Measurements from ENCODE around the gene NBAS.
"Not testable (repeated sequence)": the region's sequence is repeated elsewhere in the genome, so short reads cannot be mapped to it uniquely, and the experiment has no call there.

Gene NBAS

DNA sequence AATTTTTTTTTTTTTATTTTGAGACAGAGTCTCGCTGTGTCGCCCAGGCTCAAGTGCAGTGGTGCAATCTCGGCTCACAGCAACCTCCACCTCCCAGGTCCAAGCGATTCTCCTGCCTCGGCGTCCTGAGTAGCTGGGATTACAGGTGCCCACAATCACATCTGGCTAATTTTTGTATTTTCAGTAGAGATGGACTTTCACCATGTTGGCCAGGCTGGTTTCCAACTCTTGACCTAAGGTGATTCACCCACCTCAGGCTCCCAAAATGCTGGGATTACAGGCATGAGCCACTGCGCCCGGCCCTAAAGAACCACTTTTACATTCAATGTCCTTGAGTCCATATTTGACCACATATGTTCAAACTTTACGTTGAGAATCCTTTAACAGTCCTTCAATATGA lies 156.6 kb downstream of the NBAS start:
- DNase-seq = not testable (repeated sequence)

DNA sequence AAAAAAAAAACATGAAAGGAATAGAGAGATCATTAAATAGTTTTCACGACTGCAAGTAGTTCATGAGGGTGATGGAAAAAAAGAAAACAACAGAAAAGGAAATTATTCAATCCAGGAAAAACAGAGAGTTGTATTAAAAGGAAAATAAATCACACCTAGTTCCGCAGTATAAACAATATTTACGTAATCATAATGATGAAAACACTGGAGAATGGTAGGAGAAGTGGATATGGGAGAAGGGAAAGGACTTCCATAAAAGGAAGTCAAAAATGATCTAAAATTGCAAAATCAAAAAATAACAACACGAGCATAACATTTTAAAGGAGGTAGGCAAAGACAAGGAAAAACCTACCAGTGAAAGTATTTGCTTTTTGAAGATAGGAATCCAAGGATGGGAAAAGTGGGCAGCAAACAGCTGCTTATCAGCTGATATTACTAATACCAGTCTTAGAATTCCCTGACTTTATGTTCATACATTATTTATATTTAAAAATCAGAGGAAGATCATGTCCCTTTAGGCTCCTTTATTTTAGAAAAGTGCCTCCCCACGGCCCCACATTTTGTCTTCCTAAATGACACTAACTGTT lies 160.8 kb downstream of the NBAS start:
- no peak for DNase-seq

DNA sequence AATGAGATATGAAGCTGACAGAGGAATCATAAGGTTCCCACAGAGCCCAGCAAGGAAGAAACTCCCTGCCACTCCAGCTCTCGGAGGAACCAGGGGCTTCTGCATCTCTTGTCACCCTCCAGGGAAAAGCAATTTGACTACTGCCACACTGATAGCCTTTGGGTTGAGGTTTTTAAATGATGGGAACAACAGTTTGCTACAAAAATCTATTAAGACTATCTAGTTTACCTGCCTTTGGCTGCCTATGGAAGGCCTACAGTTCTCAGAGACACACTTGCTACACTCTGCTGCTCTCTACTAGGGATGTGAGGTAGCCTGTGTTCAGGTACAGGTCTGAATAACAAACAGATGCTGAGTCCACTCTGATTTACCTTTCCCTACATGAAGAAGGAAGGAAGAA lies 161.9 kb downstream of the NBAS start:
- DNase-seq = no peak

DNA sequence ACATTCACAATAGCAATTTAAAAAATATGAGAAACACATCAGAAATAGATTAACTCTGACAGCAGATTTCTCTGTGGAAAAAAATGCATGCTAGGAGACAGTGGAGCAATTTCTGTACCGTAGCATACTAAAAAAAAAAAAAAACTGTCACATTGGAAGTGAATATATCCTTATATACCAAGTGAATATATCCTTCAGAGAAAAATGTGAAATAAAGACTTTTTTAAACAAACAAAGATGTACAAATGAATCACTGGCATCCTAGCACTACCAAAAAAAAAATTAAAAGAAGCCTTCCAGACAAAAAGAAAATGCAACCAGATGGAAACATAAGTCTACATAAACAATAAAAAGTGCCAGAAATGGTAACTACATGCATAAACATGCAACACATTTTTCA lies 169.4 kb downstream of the NBAS start:
- no peak for DNase-seq

DNA sequence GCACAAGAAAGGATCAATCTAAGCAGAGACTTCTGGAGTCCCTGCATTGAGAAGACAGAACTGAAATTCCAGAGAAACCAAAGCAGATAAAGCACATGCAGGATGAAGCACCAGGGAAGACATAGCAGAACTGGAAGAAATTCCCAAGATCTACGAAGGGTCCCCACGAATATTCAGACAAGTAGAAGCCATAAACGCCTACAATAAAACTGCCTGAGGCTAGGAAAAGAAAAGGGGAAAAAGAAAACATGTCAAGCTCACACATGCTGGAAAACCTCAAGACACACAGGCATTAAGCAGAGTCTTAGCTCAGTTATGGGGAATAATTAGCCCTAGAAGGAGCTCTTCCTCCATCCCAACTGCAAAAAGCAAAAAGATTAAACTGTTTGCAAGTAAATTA lies 171.2 kb downstream of the NBAS start:
- DNase-seq = no peak

DNA sequence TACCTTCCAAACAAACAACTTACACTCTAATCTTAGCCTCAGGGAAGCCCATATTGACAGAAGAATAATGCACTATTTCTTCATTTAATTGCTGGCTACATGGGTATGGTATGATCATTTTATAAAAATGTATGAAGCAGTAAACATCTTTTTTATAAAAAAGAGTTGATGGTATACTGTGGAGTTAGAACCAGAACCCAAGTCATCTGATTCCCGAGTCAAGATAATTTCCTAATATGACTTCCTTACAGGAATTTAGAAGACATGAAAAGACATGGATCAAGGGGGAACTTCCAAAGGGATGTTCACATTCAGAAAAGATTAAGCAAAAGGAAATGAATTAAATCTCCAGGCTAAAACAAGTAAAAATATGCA lies 171.8 kb downstream of the NBAS start:
- DNase-seq = no peak

DNA sequence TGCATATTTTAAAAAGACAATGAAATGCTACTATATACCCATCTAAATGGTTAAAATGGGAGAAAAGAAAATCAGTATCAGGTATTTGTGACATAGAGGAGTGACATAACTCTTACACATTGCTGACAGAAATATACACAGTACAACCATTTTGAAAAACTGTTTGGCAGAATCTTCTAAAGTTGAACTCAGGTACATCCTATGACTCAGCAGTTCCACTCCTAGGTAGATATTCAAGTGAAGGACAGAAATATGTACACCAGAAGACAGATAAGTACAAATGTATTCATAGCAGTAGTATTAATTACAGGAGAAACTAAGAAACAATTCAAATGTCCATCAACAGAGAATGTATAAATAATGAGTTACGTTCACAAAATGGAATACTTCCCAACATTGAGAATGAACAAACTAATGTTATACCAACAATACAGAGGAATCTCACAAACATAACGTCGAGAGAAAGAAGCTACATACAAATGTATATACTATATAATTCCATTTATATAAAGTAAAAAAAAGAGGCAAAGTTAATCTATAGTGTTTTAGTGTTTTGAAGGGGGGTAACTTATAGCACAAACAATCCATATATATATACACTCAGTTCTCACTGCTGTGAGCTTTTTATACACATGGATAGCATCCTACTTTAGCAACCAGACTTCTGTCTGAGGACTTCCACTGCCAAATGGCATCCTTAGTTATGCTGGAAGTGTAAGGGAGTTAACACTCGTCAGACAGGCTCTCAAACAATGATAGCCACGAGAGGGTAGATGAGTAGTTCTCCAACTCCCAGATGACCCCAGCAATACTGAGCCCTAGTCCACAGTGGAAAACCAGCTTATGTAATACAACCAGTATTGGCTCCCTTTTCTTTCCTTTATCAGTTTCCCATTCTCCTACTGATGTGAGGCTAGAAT lies 172.5 kb downstream of the NBAS start:
- no peak for DNase-seq

DNA sequence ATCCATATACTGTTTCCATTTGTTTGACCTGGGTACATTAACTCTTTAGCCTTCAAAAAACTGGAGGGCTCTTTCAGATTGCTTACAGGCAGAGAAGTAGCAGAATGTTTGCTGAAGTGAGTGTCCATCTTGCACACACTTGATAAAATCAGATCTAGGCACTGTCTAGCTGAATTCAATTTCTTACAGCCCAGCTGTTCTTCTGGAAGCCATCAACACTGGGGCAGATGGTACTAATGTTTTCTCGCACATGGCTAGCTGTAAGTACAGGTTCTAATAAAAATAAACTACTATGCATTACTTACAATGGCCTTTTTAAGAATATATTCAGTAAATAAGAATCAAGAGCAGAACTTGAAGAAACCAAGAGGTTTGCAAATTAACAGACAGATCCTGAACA lies 175.9 kb downstream of the NBAS start:
- no peak for DNase-seq

DNA sequence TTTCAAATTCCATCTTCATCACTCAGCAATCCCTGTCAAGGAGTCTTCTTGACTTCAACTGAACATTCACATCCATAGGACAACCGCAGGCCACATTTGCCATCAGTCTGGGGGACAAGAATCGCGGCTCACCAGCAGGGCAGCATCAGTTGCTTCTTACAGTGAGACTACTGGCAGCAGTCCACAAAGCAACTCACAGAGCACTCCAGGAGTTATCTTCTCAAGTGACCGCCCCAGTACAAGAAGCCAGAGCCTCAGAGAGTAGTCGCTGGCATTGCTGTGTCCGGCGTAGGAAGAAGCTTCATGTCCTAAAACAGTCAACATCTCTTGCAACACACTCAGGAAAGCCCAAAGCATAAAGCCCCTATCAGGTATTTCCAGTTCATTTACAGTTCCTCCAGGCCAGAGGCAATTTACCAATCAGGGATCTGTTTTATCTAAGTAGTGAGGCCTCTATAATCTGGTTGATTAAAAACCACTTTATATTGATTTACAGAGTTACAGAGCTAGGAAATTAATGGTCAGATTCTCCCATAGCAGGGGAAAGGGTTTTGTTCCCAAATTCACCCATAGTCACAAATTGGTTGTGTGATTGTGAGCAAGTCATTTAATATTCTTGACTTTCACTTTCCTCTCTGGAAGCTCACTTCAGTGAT lies 177.3 kb downstream of the NBAS start:
- DNase-seq = no peak

DNA sequence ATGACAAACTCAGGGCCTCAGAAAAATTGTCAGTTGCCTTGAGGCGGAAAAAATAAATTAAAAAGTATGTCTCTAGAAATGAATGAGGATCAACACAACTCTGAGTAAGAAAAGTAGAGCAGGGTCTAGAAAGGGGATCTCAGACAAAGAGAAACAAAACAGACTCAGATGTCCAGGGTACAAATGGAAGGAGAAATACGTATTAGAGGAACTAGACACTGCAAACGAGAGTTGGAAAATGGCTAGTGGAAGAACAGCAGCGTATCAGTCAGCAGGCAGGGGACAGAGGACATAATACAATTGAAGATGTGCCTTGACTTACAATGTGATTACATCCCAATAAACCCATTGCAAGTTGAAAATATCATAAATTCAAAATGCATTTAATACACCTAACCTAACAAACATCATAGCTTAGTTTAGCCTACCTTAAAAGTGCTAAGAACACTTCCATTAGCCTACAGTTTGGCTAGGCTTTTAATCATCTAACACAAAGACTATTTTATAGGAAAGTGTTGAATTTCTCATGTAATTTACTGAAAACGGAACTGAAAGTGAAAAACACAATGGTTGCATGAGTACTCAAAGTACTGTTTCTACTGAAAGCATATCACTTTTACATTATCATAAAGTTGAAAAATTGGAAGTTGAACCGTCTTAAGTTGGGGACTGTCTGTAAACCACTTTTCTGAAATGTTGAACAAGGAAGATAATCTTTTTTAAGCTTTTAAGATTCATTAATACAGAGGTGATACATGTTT lies 182.8 kb downstream of the NBAS start:
- DNase-seq = no peak

DNA sequence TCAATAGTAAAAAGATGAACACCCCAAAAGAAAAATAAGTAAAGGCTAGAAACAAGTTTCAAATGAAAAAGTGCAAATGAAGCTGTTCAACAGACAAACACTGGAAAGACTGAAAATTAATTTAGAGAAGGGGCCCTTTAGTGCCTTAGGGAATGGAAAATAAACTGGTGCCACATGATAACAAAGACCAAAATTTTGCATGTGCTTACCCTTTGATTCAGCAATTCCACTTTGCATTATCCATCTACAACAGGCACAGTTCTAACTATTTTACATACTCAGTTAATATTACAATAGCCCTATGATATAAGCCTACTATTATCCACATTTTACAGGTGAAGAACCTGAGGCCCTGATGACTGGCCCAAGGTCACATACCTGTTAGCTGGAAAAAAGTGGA lies 183.9 kb downstream of the NBAS start:
- DNase-seq = no peak

DNA sequence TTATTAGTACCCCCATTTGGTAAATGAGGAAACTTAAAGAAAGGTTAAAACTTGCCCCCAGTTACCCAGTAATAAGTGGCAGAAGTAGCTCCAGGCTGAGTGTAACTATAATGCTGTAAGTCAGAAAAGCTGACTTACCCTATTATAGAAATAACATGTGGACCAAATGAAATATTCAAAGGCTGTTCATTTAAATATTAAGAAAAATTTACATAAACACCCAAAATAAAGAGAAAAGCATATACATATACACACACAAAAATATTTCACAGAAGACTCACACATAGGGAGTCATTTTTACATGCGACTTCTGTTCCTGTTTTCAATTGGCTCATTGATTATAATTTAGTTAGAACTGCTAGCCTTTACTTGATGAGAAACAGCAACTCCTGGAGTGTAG lies 189.1 kb downstream of the NBAS start:
- no peak for DNase-seq

DNA sequence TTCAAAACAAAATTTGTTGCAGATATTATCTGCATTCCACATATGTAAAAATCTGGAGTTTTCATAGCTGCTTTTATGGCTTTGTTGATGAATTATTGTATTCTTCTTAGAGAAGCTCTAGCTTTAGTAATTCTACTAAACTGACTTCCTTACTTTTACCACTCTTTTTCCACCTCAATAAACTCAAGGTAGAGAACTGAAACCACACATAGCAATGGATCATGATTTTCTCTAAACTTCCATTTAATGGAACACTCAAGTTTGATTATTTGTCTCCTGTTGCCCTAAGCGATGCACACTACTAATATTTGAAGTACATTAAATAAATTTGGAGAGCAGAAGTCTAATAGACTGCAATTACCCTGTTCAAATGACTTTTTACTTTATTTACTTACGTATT lies 192.0 kb downstream of the NBAS start:
- no peak for DNase-seq

DNA sequence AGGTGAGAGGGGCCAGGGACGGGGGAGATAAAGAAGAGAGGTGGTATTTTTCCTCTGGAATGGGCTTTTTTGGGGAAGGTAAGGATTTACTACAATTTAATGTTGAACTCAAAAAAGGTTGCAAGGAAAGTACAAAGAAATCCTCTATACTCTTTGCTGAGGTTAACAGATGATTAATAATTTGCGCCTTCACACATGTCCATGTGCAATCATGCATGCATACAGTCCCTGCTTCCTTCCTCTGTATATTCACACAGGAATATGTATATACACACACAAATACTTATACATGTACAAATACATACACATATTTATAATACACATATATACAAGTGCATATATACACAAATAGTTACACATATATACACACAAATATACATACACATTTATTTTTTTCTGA lies 193.4 kb downstream of the NBAS start:
- DNase-seq = no peak

DNA sequence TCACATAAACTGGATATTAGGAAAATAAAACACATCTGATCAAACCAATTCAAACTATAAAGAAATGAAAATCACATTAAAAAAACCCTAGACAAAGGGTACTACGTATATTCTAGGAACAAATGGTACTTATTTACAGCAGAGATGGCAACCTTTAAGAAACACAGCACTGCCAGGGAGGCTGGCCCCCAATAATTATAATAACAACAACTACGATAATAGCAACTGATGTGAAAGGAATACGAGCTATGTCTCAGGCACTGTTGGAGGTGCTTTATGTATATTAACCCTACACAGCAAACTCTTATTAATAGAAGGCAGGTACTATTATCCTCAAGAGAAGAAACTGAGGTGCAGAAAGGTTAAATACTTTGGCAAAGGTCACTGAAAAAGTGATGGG lies 193.9 kb downstream of the NBAS start:
- no peak for DNase-seq

DNA sequence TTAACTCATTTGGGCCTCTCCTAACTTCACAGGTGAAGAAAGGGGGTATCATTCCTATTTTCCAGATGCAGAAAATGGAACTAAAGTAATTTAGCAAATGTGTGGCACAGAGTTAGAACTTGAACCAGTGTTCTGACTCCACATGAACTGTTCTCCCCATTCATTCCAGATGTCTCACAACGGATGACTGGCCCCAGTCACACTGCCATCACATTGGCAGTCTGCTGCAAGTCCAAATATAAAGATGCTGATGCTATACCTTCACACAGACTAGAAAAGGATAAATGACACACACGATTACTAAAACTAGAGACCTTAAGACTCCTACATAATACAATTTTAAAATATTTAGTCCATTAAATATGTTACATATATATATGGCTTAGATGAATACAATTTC lies 195.7 kb downstream of the NBAS start:
- DNase-seq = no peak

DNA sequence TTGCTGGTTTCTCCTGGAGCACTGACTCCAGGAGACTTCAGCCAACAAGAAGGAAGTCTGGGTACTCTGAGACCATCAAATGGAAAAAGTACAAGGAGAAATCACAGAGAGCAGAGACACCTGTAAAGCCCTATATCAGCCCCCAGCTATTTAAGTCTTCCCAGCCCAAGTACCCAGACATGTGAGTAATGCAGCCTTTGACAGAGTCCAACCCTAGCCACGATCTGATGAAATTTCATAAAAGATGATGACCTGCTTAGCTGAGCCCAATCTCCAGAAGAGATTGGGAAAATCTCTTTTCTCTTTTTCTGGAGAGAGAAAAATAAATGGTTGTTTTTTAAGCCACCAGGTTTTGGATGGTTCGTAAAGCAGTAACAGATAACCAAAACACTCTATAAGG lies 196.6 kb downstream of the NBAS start:
- no peak for DNase-seq

DNA sequence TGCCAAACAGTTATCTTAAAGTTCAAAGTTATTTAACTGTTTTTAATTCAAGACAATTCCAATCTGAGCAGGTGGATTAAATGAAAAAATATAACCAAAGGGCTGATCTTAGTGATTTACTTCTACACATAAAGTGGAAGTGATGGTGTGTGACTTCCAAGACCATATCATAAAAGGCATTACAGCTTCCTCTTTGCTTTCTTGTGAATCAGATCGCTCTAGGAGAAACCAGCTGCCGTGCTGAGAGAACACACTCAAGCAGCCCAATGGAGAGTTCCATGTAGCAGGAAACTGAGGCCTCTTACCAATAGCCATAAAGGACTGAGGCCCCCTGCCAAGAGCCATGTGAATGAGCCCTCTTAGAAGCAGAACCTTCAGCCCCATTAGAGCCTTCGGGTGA lies 197.4 kb downstream of the NBAS start:
- no peak for DNase-seq

DNA sequence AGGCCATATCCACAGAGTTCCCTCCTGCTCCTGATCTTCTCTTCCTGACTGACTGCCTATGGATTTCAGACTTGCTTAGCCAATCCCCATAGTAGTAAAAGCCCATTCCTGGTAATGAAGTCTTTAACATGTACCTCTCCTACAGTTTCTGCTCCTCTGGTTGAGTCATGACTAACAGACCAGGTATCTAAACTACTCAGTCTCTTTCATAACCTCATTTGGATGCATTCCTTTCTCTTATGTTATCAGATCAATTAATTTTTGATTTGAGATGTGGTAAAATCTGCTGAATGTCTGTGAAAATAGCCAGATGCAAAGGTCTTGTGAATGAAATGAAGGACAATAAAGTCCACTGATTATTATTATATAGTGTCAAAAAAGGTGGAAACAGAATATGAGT lies 198.0 kb downstream of the NBAS start:
- DNase-seq = no peak

DNA sequence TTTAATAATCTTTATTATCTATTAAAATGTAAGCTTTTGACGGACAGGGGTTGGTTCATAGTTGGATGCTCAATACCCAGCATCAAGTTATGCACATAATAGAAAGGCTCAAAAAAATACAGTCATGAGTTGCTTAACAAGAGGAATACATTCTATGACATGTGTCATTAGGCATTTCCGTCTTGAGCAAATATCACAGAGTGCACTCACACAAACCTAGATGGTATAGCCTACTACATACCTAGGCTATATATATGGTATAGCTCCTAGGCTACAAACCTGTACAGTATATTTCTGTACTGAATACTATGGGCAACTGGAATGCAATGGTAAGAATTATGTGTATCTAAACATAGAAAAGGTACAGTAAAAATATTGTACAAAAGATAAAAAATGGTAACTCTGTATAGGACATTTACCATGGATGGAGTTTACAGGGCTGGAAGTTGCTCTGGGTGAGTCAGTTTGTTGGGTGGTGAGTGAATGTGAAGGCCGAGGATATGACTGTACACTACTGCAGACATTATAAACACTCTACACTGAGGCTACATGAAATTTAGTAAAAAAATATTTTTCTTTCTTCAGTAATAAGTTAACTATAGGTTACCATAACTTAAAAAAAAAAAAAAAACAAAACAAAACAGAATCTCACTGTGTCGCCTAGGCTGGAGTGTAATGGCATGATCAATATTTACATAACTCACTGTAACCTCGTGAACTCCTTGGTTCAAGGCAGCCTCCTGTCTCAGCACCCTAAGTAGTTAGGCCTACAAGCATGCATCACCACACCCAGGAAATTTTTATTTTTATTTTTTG lies 201.2 kb downstream of the NBAS start:
- DNase-seq = no peak

DNA sequence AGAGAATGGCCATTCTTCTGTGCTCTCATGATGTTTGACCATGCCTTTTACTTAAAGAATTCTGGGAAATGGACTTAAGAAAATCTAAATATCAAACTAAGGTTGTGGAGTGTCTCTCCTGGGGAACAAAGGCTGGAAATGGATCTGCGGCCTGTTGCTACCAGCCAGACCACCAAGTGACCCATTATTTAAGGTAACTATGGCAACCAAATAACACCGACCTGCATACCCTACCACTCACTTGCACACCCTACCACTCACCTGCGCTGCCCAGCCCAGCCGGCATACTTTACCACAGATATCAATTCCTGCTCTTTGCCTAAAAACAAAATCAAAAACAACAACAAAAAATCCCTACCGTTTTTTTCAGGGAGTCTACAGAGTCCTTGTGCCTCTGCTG lies 203.2 kb downstream of the NBAS start:
- DNase-seq = no peak

DNA sequence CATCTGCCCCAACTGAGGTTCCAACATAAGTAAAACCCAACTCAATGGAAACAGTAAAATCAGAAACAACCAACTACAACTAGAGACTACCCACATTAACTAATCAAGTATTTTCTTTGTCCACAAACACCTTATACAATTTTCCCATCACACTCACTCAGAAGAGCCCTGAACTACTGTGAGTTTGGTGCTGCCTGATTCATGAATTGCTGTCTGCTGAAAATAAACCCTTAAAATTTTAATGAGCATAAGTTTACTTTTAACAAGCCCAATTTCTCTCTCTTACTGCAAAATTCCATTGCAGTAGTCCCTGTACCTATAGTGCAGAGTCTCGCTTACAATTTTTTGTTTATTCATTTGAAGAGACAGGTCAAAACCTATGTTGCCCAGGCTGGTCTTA lies 203.9 kb downstream of the NBAS start:
- DNase-seq = no peak

DNA sequence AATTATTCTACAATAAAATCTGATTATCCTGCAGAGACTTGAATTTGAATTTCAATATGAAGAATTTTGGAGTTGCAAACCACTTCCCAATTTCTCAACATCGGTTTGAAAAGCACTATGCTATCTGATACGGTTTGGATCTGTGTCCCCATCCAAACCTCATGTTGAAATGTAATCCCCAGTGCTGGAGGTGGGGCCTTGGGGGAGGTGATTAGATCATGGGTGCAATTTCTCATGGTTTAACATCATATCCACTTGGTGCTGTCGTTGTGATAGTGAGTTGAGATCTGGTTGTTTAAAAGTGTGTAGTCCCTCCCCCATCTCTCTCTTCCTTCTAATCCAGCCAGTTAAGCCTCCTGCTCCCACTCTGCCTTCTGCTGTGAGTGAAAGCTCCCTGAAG lies 205.7 kb downstream of the NBAS start:
- no peak for DNase-seq
